Thyroid gland (tissue), 4 donors: Measurements from ENCODE around the gene INSM1. TPM values are rescaled to one million over a fixed set of nuclear protein-coding genes. Genes with fewer than 3 reads are reported as not detected.

Experiments used
- DNase-seq, 2 donors: peaks; one replicate each; pipeline ENCODE4 v3.0.0-alpha.2; 2019
- H3K27ac ChIP-seq, 3 donors: fragments of 200-600 bp; sonication (generic); 1 replicate in 2 of 3; 2 replicates in 1 of 3; pipeline ENCODE4 v1.5.1; 2016 to 2019; ENCODE audit warnings: mild to moderate bottlenecking in 1 of 3, moderate library complexity in 1 of 3
- H3K27me3 ChIP-seq: fragments of 200-600 bp; sonication (generic); one replicate; pipeline ENCODE4 v1.5.1; 2019
- H3K36me3 ChIP-seq, 2 donors: fragments of 200-600 bp; sonication (generic); one replicate each; pipeline ENCODE4 v1.5.1; 2016 to 2019
- H3K4me1 ChIP-seq, 2 donors: fragments of 200-600 bp; sonication (generic); one replicate each; pipeline ENCODE4 v1.5.1; 2017 to 2019
- H3K4me3 ChIP-seq, 3 donors: fragments of 200-600 bp; sonication (generic); replicated peaks in 1 of 3; 1 replicate in 2 of 3; 2 replicates in 1 of 3; pipeline ENCODE4 v1.5.1; 2016; ENCODE audit warnings: mild to moderate bottlenecking in 1 of 3
- H3K9me3 ChIP-seq: fragments of 200-600 bp; sonication (generic); one replicate; pipeline ENCODE4 v1.5.1; 2017
- POLR2A ChIP-seq, 2 donors: fragments of 450-650 bp; IDR thresholded peaks; one replicate each; pipeline ENCODE4 v1.6.1; 2017; ENCODE audit warnings: antibody characterized with exemption in 2 of 2, mild to moderate bottlenecking in 2 of 2, moderate library complexity in 1 of 2
- WGBS, 2 donors: methylation state at CpG; one replicate each; pipeline ENCODE4 v1.1.5; 2017; 5-methylcytosine and 5-hydroxymethylcytosine counted together
- intact Hi-C: fragments of 100-400 bp; cut with DNase I; formaldehyde crosslinking; loops from one replicate; pipeline ENCODE4 v1.15.1; 2023
- total RNA-seq, 4 donors: library from RNA; depleted of rRNA; stranded (reverse); fragments of >200 nt; gene quantifications; one replicate each; pipeline ENCODE4 v1.2.3, GENCODE V29; 2016
- TF ChIP-seq, protein P1 (sequence below), 6 experiments: fragments of 200-600 bp in 3 of 6; fragments of 450-650 bp in 3 of 6; sonication (generic) in 3 of 6; IDR thresholded peaks; one replicate each; pipeline ENCODE4 v1.5.1; 2016 to 2019; ENCODE audit warnings: antibody characterized with exemption in 6 of 6, mild to moderate bottlenecking in 2 of 6, inconsistent platforms in 1 of 6, moderate library complexity in 1 of 6

The INSM1 gene
- total RNA-seq, 4 donors from 2014 or later: 0.49 TPM; not detected in 3

- no peaks in the 10 kb centered on the region for H3K9me3 ChIP-seq
- H3K4me3 ChIP-seq: no peak overlapping the region
- no peaks in the 10 kb centered on the region for H3K27me3 ChIP-seq
- H3K36me3 ChIP-seq: no peaks in the 10 kb centered on the region
- 82 to 83% methylated on average over 10 of the region's 10 CpGs for WGBS, 2 donors
- no peak overlapping the region for H3K27ac ChIP-seq
- intact Hi-C loops: no loop called here
- H3K4me1 ChIP-seq: no peaks in the 10 kb centered on the region
- no peak for TF ChIP-seq POLR2A (IDR thresholded peaks at IDR 0.05)
- TF ChIP-seq, protein P1, sequence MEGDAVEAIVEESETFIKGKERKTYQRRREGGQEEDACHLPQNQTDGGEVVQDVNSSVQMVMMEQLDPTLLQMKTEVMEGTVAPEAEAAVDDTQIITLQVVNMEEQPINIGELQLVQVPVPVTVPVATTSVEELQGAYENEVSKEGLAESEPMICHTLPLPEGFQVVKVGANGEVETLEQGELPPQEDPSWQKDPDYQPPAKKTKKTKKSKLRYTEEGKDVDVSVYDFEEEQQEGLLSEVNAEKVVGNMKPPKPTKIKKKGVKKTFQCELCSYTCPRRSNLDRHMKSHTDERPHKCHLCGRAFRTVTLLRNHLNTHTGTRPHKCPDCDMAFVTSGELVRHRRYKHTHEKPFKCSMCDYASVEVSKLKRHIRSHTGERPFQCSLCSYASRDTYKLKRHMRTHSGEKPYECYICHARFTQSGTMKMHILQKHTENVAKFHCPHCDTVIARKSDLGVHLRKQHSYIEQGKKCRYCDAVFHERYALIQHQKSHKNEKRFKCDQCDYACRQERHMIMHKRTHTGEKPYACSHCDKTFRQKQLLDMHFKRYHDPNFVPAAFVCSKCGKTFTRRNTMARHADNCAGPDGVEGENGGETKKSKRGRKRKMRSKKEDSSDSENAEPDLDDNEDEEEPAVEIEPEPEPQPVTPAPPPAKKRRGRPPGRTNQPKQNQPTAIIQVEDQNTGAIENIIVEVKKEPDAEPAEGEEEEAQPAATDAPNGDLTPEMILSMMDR (IDR thresholded peaks at IDR 0.05): no peak
- no peak for DNase-seq
Measured at GRCh38 chr20:20405623-20406022, 37.7 kb downstream of the INSM1 start.

GRCh38 chr20:20406306-20406705, 38.4 kb downstream of the INSM1 start:
- no peaks in the 10 kb centered on the region for H3K9me3 ChIP-seq
- no peak overlapping the region for H3K27ac ChIP-seq
- no peak for TF ChIP-seq POLR2A (IDR thresholded peaks at IDR 0.05)
- TF ChIP-seq, protein P1 (IDR thresholded peaks at IDR 0.05): no peak
- no peak overlapping the region for H3K4me3 ChIP-seq
- intact Hi-C loops: no loop called here
- WGBS, 2 donors: 84 to 91% methylated on average over 2 of the region's 2 CpGs
- DNase-seq: no peak
- H3K27me3 ChIP-seq: no peaks in the 10 kb centered on the region
- H3K36me3 ChIP-seq: no peaks in the 10 kb centered on the region
- H3K4me1 ChIP-seq: no peaks in the 10 kb centered on the region

GRCh38 chr20:20407891-20408805, 40.2 kb downstream of the INSM1 start:
- intact Hi-C loops: no loop called here
- no peak overlapping the region for H3K4me3 ChIP-seq
- no peaks in the 10 kb centered on the region for H3K27me3 ChIP-seq
- no peaks in the 10 kb centered on the region for H3K4me1 ChIP-seq
- H3K36me3 ChIP-seq: no peaks in the 10 kb centered on the region
- no peaks in the 10 kb centered on the region for H3K9me3 ChIP-seq
- no peak overlapping the region for H3K27ac ChIP-seq
- DNase-seq: no peak
- WGBS, 2 donors: 77 to 78% methylated on average over 6 of the region's 6 CpGs
- TF ChIP-seq, protein P1 (IDR thresholded peaks at IDR 0.05): no peak
- no peak for TF ChIP-seq POLR2A (IDR thresholded peaks at IDR 0.05)

DNA sequence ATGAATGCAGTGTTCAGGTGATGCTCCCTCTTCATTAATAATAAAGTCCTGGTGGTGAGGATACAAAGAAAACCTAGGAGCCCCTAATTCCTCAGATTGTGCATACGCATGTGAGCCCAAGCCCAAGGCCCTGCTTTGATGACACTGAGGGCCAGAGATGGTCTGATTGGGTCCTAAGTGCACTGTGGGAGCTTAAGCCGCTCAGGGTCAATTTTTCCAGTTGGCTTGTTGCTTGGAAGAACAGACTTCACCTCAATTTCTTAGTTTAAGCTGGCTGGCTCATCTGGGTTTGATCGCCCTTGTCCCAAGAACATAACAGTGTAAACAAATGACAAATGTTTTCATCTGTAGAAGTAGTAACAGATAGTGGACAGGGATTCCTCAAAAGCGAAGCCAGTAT, 41.4 kb downstream of the INSM1 start:
- DNase-seq: no peak
- WGBS, 2 donors: 100% methylated on average over 4 of the region's 4 CpGs
- Histone ChIP-seq H3K4me3 (no peak overlapping the region), H3K36me3 (no peaks in the 10 kb centered on the region), H3K4me1 (no peaks in the 10 kb centered on the region), H3K27ac (no peak overlapping the region), H3K9me3 (no peaks in the 10 kb centered on the region), H3K27me3 (no peaks in the 10 kb centered on the region)
- TF ChIP-seq, protein P1 (IDR thresholded peaks at IDR 0.05): no peak
- no peak for TF ChIP-seq POLR2A (IDR thresholded peaks at IDR 0.05)
- intact Hi-C loops: no loop called here

DNA sequence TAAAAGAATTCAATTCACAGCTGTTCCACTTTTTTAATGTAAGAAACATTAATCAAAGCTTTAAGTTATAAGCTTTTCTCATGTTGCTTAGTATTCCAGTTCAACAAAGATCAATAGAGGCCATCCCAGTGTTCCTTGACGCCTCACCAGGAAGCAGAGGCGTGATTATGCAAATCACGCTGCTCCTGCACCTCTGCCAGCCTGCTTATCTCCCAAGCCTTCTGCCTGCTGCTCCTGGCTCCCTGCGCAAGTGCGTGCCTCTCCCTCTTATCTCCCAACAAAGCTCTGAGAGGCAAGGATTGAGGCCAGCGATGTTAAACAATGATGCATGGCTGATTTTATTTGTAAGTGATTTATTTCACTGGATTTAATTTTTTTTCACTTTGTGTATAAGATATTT, 42.8 kb downstream of the INSM1 start:
- Histone ChIP-seq H3K9me3 (no peaks in the 10 kb centered on the region), H3K27ac (no peak overlapping the region), H3K4me1 (no peaks in the 10 kb centered on the region), H3K36me3 (no peaks in the 10 kb centered on the region), H3K27me3 (no peaks in the 10 kb centered on the region), H3K4me3 (no peak overlapping the region)
- WGBS, 2 donors: 70 to 77% methylated on average over 6 of the region's 6 CpGs
- no peak for DNase-seq
- TF ChIP-seq POLR2A (IDR thresholded peaks at IDR 0.05): no peak
- TF ChIP-seq, protein P1 (IDR thresholded peaks at IDR 0.05): no peak
- intact Hi-C loops: no loop called here
